Spleen (tissue), 11 donors: Measurements from ENCODE around the gene TTC28. TPM values are rescaled to one million over a fixed set of nuclear protein-coding genes. Genes with fewer than 3 reads are reported as not detected.

Experiments used
- DNase-seq: peaks from one replicate; pipeline ENCODE4 v3.0.0-alpha.2; 2020
- H3K27ac ChIP-seq, 8 donors: fragments of 200-600 bp; sonication (generic) in 7 of 8; 1 replicate in 4 of 8; 2 replicates in 4 of 8; pipeline versions ENCODE4 v1.5.0 to v1.8.0; 2016 to 2021; ENCODE audit warnings: inconsistent platforms in 4 of 8, mild to moderate bottlenecking in 4 of 8, moderate library complexity in 1 of 8
- H3K27me3 ChIP-seq, 7 donors: fragments of 200-600 bp; sonication (generic) in 6 of 7; replicated peaks in 1 of 7; 1 replicate in 4 of 7; 2 replicates in 3 of 7; pipeline versions ENCODE4 v1.5.0 to v1.8.0; 2016 to 2021; ENCODE audit warnings: inconsistent platforms in 3 of 7, mild to moderate bottlenecking in 1 of 7
- H3K36me3 ChIP-seq, 6 donors: fragments of 200-600 bp; sonication (generic) in 5 of 6; 1 replicate in 4 of 6; 2 replicates in 2 of 6; pipeline versions ENCODE4 v1.5.0 to v1.8.0; 2016 to 2021; ENCODE audit warnings: inconsistent platforms in 2 of 6
- H3K4me1 ChIP-seq, 6 donors: fragments of 200-600 bp; sonication (generic) in 5 of 6; 1 replicate in 3 of 6; 2 replicates in 3 of 6; pipeline versions ENCODE4 v1.5.0 to v1.8.0; 2016 to 2021; ENCODE audit warnings: inconsistent platforms in 3 of 6
- H3K4me3 ChIP-seq, 8 donors: fragments of 200-600 bp; sonication (generic) in 7 of 8; 1 replicate in 4 of 8; 2 replicates in 4 of 8; pipeline versions ENCODE4 v1.5.0 to v1.8.0; 2016 to 2021; ENCODE audit warnings: inconsistent platforms in 4 of 8, mild to moderate bottlenecking in 4 of 8, moderate library complexity in 2 of 8
- H3K9me3 ChIP-seq, 8 donors: fragments of 200-600 bp; sonication (generic) in 7 of 8; 1 replicate in 4 of 8; 2 replicates in 4 of 8; pipeline versions ENCODE4 v1.5.0 to v1.8.0; 2016 to 2021; ENCODE audit warnings: inconsistent platforms in 4 of 8
- POLR2A ChIP-seq, 3 donors: fragments of 450-650 bp; IDR thresholded peaks; one replicate each; pipeline ENCODE4 v1.5.1; 2017; ENCODE audit warnings: antibody characterized with exemption in 3 of 3, mild to moderate bottlenecking in 1 of 3
- POLR2AphosphoS5 ChIP-seq, 3 donors: sonication (generic); formaldehyde crosslinking; IDR thresholded peaks; one replicate each; pipeline ENCODE4 v1.5.1; 2017; ENCODE audit warnings: antibody characterized with exemption in 3 of 3
- WGBS, 5 donors: extraction: QIAGEN DNeasy Blood & Tissue Kit in 3 of 5; methylation state at CpG; one replicate each; pipeline versions ENCODE4 v1.1.5 to v1.1.7; 2013 to 2018; 5-methylcytosine and 5-hydroxymethylcytosine counted together
- intact Hi-C: fragments of 100-400 bp; cut with DNase I; formaldehyde crosslinking; loops from one replicate; pipeline ENCODE4 v1.15.0; 2023; ENCODE audit warnings: low total_unique reads
- polyA plus RNA-seq, 3 donors: library from polyadenylated mRNA; stranded (reverse); fragments of 200-250 nt; gene quantifications; one replicate each; pipeline ENCODE4 v1.2.1, GENCODE V29; 2013
- total RNA-seq, 7 donors: library from RNA; depleted of rRNA in 3 of 7; stranded (reverse); fragments of >200 nt in 3 of 7; fragmentation: NEBNext Ultra II Directional in 4 of 7; extraction: Animal tissue kit (Norgen Biotek cat#: 25700) in 4 of 7; gene quantifications; one replicate each; pipeline versions ENCODE4 v1.1.0 to v1.2.1, GENCODE V29; 2016 to 2021
- TF ChIP-seq, protein P1 (sequence below), 11 experiments: fragments of 200-600 bp in 7 of 11; fragments of 450-650 bp in 4 of 11; sonication (generic) in 4 of 11; IDR thresholded peaks in 8 of 11; conservative IDR thresholded peaks in 3 of 11; 1 replicate in 7 of 11; 2 replicates in 4 of 11; pipeline versions ENCODE4 v1.4.0 to v1.8.0; 2016 to 2021; ENCODE audit warnings: antibody characterized with exemption in 11 of 11, inconsistent platforms in 4 of 11, mild to moderate bottlenecking in 1 of 11
- donor health status: healthy with polysubstance abuse.
- donor health status: DM: no; HTN: no; CAD: no; lungs with moderate emphysema.
- donor health status: DM: no; HTN: no; CAD: no.
- donor health status: Bipolar disorder and iron deficiency.
- donor health status: healthy.
- donor health status: DM: no; HTN: no; CAD: no.
- donor health status: DM: yes; HTN: yes; CAD: no.

TTC28 gene
- total and polyA plus RNA-seq, 10 donors, result 0.62 to 69.0 (median 33.5) TPM

DNA sequence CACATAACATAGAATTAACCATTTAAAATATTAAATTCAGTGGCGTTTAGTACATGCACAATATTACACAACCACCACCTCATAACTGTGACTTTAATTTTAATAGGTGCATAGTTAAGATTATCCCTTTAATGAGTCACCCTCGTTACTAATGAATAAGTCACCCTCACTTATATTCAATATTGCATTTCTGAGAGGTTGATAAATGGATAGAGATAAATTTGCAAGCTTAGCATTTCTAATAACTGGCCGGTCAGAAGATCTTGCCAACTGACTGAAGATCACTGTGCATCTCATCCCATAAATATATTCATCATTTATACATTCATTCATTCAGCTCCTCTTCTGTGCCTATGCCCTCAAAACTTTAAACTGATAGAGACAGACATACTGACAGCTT lies 243.7 kb downstream of the TTC28 start:
- DNase-seq, result no peak
- Histone ChIP-seq H3K27ac (no peak overlapping the region), H3K9me3 (no peaks in the 10 kb centered on the region), H3K27me3 (no peaks in the 10 kb centered on the region), H3K36me3 (no peaks in the 10 kb centered on the region), H3K4me1 (peaks cover 0 to 11% (median 1%) of the 10 kb centered on the region in 6 donors), H3K4me3 (no peak overlapping the region)
- intact Hi-C loops, result no loop called here
- 83 to 91% (median 86%) methylated on average over 3 of the region's 3 CpGs for WGBS, 5 donors
- no peak for TF ChIP-seq POLR2AphosphoS5 (IDR thresholded peaks at IDR 0.05)
- TF ChIP-seq, protein P1, sequence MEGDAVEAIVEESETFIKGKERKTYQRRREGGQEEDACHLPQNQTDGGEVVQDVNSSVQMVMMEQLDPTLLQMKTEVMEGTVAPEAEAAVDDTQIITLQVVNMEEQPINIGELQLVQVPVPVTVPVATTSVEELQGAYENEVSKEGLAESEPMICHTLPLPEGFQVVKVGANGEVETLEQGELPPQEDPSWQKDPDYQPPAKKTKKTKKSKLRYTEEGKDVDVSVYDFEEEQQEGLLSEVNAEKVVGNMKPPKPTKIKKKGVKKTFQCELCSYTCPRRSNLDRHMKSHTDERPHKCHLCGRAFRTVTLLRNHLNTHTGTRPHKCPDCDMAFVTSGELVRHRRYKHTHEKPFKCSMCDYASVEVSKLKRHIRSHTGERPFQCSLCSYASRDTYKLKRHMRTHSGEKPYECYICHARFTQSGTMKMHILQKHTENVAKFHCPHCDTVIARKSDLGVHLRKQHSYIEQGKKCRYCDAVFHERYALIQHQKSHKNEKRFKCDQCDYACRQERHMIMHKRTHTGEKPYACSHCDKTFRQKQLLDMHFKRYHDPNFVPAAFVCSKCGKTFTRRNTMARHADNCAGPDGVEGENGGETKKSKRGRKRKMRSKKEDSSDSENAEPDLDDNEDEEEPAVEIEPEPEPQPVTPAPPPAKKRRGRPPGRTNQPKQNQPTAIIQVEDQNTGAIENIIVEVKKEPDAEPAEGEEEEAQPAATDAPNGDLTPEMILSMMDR (IDR thresholded peaks at IDR 0.05 in 8 of 11, conservative IDR thresholded peaks at IDR 0.05 in 3 of 11), result no peak
- no peak for TF ChIP-seq POLR2A (IDR thresholded peaks at IDR 0.05)

DNA sequence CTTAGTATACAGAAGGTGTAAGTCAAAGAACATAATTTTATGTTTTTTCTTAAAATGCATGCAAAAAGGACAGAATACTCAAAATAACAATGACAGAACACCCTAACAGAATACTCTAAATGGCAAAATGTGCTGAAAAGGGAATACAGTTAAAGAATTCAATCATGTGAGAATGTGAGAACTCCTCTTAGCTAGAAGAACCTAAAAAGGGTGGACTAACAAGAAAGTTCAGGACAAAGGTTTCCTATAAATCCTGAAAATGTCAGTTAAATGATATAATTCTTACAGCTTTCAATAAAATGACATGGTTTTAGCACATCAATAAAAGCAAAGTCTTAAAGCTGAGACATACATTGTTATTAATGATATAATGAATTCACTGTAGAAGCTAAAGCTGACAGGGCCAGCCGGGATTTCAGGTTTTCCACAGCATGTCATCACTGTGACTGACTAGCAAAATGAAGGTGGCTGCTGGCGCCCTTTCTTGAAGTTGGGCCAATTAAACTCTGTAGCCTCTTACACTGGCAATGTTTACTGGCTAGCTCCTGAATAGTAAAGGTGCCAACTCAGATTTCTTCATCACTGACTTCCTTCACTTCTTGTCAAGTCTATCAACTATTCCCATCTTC lies 244.4 kb downstream of the TTC28 start:
- peaks cover 0 to 3% (median 0%) of the 10 kb centered on the region in 6 donors for H3K4me1 ChIP-seq
- H3K27ac ChIP-seq, result no peak overlapping the region
- H3K9me3 ChIP-seq, result no peaks in the 10 kb centered on the region
- H3K4me3 ChIP-seq, result no peak overlapping the region
- WGBS, 5 donors, result 86 to 95% (median 94%) methylated on average over 2 of the region's 2 CpGs
- intact Hi-C loops, result no loop called here
- H3K27me3 ChIP-seq, result no peaks in the 10 kb centered on the region
- no peak for DNase-seq
- TF ChIP-seq POLR2AphosphoS5 (IDR thresholded peaks at IDR 0.05), result no peak
- no peaks in the 10 kb centered on the region for H3K36me3 ChIP-seq

DNA sequence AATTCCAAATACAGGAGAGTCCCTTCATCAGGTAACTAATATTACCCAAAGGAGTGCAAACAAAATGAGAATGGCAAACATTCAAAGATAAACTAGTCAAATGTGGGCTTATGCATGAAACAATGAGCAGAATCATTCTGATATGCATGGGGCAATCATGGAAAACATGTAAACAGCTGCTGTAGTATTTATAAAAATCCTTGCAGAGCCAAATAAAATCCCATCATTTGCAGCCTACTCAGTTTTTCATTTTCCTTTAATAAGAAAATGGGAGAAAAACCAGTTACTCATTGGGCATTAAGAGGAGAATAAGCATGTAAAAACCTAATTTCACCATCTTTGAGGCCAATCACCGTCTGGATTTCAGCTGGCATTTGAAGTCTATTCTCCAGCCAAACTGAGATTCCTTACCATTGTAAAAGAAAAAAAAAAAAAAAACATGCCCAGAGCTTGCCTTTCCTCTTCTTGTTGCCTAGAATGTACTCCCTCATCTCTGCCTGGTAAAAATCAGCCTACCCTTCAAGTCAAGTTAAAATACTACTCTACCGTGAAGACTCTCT lies 249.1 kb downstream of the TTC28 start:
- 86 to 92% (median 90%) methylated on average over 2 of the region's 2 CpGs for WGBS, 5 donors
- Histone ChIP-seq H3K36me3 (no peaks in the 10 kb centered on the region), H3K27me3 (no peaks in the 10 kb centered on the region), H3K9me3 (no peaks in the 10 kb centered on the region), H3K4me1 (peaks cover 0 to 10% (median 0%) of the 10 kb centered on the region in 6 donors), H3K27ac (no peak overlapping the region), H3K4me3 (no peak overlapping the region)
- DNase-seq, result no peak
- intact Hi-C loops, result no loop called here
- TF ChIP-seq POLR2A (IDR thresholded peaks at IDR 0.05) (no peak), POLR2AphosphoS5 (IDR thresholded peaks at IDR 0.05) (no peak)
- TF ChIP-seq, protein P1 (IDR thresholded peaks at IDR 0.05 in 8 of 11, conservative IDR thresholded peaks at IDR 0.05 in 3 of 11), result no peak

DNA sequence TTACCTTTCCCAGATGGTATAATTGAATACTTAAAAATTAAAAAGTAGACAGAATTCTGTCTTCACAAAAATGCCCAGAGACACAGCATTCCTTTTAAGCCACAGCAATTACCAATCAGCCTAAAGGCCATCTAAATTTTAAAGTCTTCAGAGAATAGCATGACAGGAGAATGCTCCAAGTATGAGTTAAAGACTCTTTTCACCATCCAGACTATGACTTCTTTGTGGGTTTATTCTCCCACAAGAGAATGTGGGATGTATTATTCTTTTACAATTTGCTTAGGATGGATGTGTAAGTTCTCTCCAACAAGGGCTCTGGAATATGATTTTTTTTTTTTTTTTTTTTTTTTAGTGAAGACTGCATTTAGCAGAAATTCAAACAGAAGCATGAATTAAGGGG lies 249.9 kb downstream of the TTC28 start:
- intact Hi-C loops, result no loop called here
- H3K4me1 ChIP-seq, result peaks cover 0 to 10% (median 0%) of the 10 kb centered on the region in 6 donors
- H3K9me3 ChIP-seq, result no peaks in the 10 kb centered on the region
- DNase-seq, result no peak
- no peak overlapping the region for H3K27ac ChIP-seq
- no peaks in the 10 kb centered on the region for H3K27me3 ChIP-seq
- no peak overlapping the region for H3K4me3 ChIP-seq
- no peaks in the 10 kb centered on the region for H3K36me3 ChIP-seq
- no peak for TF ChIP-seq POLR2A (IDR thresholded peaks at IDR 0.05)
- TF ChIP-seq POLR2AphosphoS5 (IDR thresholded peaks at IDR 0.05), result no peak
- TF ChIP-seq, protein P1 (IDR thresholded peaks at IDR 0.05 in 8 of 11, conservative IDR thresholded peaks at IDR 0.05 in 3 of 11), result no peak
